ENCODE data around the gene EXOC6B. TPM values are rescaled to one million over a fixed set of nuclear protein-coding genes. Genes with fewer than 3 reads are reported as not detected.

The EXOC6B gene
- total RNA-seq, 1 experiment from 2014 or later, result 40.1 TPM

DNA sequence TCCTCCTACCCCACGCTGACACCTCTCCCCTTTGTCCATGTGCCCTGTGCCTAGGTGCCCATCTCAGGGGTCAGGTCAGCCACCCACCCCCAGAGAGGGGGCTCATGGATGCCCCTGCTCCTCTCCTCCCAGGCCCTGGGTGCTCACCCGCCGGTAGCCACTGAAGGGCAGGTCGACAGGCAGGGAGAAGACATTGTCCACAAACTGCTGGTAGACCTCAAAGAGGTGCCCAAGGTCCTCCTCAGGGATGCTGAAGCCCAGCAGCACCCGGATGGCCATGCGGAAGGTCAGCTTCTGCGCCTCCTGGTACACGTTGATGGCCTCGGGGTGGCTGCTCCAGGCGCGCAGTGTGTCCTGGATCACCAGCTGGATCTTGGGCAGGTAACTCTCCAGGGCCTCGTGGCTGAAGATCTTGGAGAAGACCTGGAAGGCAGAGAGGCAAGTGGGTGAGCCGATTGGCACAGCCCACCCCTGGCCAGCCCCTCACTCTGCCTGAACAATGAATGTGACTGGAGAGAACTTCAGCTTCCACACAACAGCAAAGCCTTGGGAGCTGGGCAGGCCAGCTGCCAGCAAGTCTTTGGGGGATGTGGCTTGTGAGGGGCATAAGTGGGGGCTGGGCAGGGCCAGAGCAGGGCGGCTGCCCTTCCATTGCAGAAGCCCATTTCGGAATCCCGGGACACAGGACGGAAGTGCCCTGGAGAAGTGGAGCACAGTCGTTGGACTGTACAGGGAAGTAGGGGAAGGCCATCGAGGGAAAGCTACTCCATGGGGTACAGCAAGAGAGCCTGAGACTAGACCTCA is 690.6 kb downstream of the EXOC6B start:
- Histone ChIP-seq H2BK20ac (ENCODE audit: low read depth, low read length, poor library complexity, severe bottlenecking) (no peak overlapping the region), H3K4me2 (ENCODE audit: insufficient read depth, insufficient read length, low read length) (no peak overlapping the region), H4K5ac (ENCODE audit: insufficient read length, low read depth, low read length) (no peak overlapping the region), H3K9ac (ENCODE audit: extremely low read depth, insufficient read length, low read length) (no peak overlapping the region), H4K91ac (ENCODE audit: insufficient read length, low read depth, low read length) (no peak overlapping the region), H3K4ac (ENCODE audit: low read depth, low read length) (no peak overlapping the region), H3K27me3 (ENCODE audit: insufficient read depth, low read length) (peaks cover under 1% of the 10 kb centered on the region; the same call in 1 of the 2 replicates), H3K27ac (ENCODE audit: insufficient read length, low read depth, low read length) (no peak overlapping the region), H3K4me1 (ENCODE audit: insufficient read depth, low read length) (no peaks in the 10 kb centered on the region; the same call in 1 of the 2 replicates), H3K18ac (ENCODE audit: insufficient read length, low read depth, low read length) (no peak overlapping the region), H3K79me2 (ENCODE audit: insufficient read depth, low read length) (no peaks in the 10 kb centered on the region), H2BK5ac (ENCODE audit: insufficient read length, low read length) (no peak overlapping the region), H4K8ac (replicated peaks; ENCODE audit: insufficient read length, low read depth, low read length) (no peak overlapping the region), H3K9me3 (ENCODE audit: control insufficient read depth, low read depth, low read length) (no peaks in the 10 kb centered on the region), H3K79me1 (ENCODE audit: insufficient read depth, low read depth, low read length, poor library complexity, severe bottlenecking) (no peaks in the 10 kb centered on the region), H4K20me1 (ENCODE audit: control insufficient read depth, insufficient read depth, insufficient read length) (no peaks in the 10 kb centered on the region), H2AFZ (ENCODE audit: low read length) (no peak overlapping the region), H2BK12ac (ENCODE audit: insufficient read length, low read depth, low read length) (no peak overlapping the region), H3T11ph (ENCODE audit: low read length) (no peak overlapping the region), H2BK120ac (ENCODE audit: low read depth, low read length, poor library complexity, severe bottlenecking) (no peak overlapping the region), H2AK5ac (ENCODE audit: insufficient read length, low read length) (no peak overlapping the region), H3K14ac (ENCODE audit: insufficient read depth, low read length) (no peak overlapping the region), H3K56ac (ENCODE audit: insufficient read length, low read depth, low read length) (no peak overlapping the region), H3K23me2 (ENCODE audit: insufficient read length, low read depth, low read length, poor library complexity, severe bottlenecking) (no peaks in the 10 kb centered on the region), H3K23ac (ENCODE audit: insufficient read length, low read depth, low read length) (no peak overlapping the region), H2BK15ac (ENCODE audit: low read depth, low read length) (no peak overlapping the region)
- Mint-ChIP-seq H3K4me1 (peaks cover 8 to 22% of the 10 kb centered on the region in 2 experiments), H3K27ac (no peak overlapping the region; a peak in 1 of 7 replicates), H3K4me3 (no peak overlapping the region), H3K27me3 (ENCODE audit: low read depth) (peaks cover 30% of the 10 kb centered on the region), H3K9me3 (no peaks in the 10 kb centered on the region; a peak in 1 of 5 replicates), H3K36me3 (ENCODE audit: insufficient read depth in 1 of 3, low read depth in 3 of 3) (no peaks in the 10 kb centered on the region)
- no peak for DNase-seq
- no CpG with 5 or more reads among the region's 19 CpGs for WGBS (ENCODE audit: extremely low coverage, insufficient read length, low lambda C conversion rate)
- TF ChIP-seq, protein P1, sequence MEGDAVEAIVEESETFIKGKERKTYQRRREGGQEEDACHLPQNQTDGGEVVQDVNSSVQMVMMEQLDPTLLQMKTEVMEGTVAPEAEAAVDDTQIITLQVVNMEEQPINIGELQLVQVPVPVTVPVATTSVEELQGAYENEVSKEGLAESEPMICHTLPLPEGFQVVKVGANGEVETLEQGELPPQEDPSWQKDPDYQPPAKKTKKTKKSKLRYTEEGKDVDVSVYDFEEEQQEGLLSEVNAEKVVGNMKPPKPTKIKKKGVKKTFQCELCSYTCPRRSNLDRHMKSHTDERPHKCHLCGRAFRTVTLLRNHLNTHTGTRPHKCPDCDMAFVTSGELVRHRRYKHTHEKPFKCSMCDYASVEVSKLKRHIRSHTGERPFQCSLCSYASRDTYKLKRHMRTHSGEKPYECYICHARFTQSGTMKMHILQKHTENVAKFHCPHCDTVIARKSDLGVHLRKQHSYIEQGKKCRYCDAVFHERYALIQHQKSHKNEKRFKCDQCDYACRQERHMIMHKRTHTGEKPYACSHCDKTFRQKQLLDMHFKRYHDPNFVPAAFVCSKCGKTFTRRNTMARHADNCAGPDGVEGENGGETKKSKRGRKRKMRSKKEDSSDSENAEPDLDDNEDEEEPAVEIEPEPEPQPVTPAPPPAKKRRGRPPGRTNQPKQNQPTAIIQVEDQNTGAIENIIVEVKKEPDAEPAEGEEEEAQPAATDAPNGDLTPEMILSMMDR (conservative IDR thresholded peaks at IDR 0.05), result no peak
